GM12878 (cell line): ENCODE results near the gene SLC43A1. TPM values are rescaled to one million over a fixed set of nuclear protein-coding genes. Genes with fewer than 3 reads are reported as not detected.
A peak's percentile ranks its signal among the peaks of the same experiment; 100 is the strongest.

Source experiments
- ATAC-seq: fragments of 200-7000 bp; cut with Tn5 transposase; 3 replicates; pipeline ENCODE4 v1.9.1; 2020; ENCODE audit warnings: mild to moderate bottlenecking, moderate library complexity
- BruUV-seq: library from RNA; stranded (reverse); fragments of 400-500 nt; replicated peaks from 2 replicates; lab custom pipeline; 2021; lab: Mats Ljungman, UMichigan
- CTCF ChIA-PET: fragments of 300-600 bp; sonication (Branson Sonifier 250); formaldehyde crosslinking; extraction: SDS; loops from one replicate; lab custom pipeline; 2021; ENCODE audit warnings: inconsistent platforms; lab: Yijun Ruan, JAX
- POLR2A ChIA-PET: fragments of 350-600 bp; formaldehyde crosslinking; extraction: SDS; loops from one replicate; lab custom pipeline; 2021; ENCODE audit warnings: inconsistent platforms; lab: Charles Lee
- RAD21 ChIA-PET: fragments of 300-600 bp; sonication (Branson Sonifier 250); formaldehyde crosslinking; loops from one replicate; lab custom pipeline; 2023; ENCODE audit warnings: antibody characterized with exemption; ENCODE audit not compliant: unreplicated experiment; lab: Charles Lee
- SMC1A ChIA-PET: fragments of 300-600 bp; sonication (Branson Sonifier 250); formaldehyde crosslinking; loops from one replicate; lab custom pipeline; 2023; ENCODE audit not compliant: unreplicated experiment, uncharacterized antibody; lab: Charles Lee
- DNase-seq: peaks from one replicate; pipeline ENCODE4 v3.0.0-alpha.2; 2011; ENCODE audit warnings: low read depth, low spot score
- FAIRE-seq: peaks from 3 replicates; lab custom pipeline; 2011; peaks lifted over from hg19 to GRCh38; lab: Jason Lieb, UNC
- H2AFZ ChIP-seq: 2 replicates; pipeline ENCODE4 v1.6.0; 2011; ENCODE audit warnings: low read depth, low read length, control low read depth; ENCODE audit not compliant: control insufficient read depth
- H3K27ac ChIP-seq: 2 replicates; pipeline ENCODE4 v1.5.1; 2011; ENCODE audit warnings: control low read depth; ENCODE audit not compliant: control insufficient read depth, insufficient read depth
- H3K27me3 ChIP-seq, 2 experiments: replicated peaks in 1 of 2; 2 replicates each; pipeline versions ENCODE4 v1.6.0 to v1.6.1; 2011; ENCODE audit warnings: low read length in 1 of 2; ENCODE audit not compliant: control insufficient read depth in 2 of 2, insufficient read depth in 2 of 2
- H3K36me3 ChIP-seq, 2 experiments: 2 replicates each; pipeline ENCODE4 v1.5.1; 2011; ENCODE audit warnings: low read length in 1 of 2; ENCODE audit not compliant: control insufficient read depth in 2 of 2, insufficient read depth in 2 of 2
- H3K4me1 ChIP-seq: 2 replicates; pipeline ENCODE4 v1.6.1; 2011; ENCODE audit warnings: mild to moderate bottlenecking, low read length, moderate library complexity, mixed read lengths; ENCODE audit not compliant: control insufficient read depth, insufficient read depth
- H3K4me2 ChIP-seq: 2 replicates; pipeline ENCODE4 v1.6.0; 2011; ENCODE audit warnings: control low read depth; ENCODE audit not compliant: control insufficient read depth, insufficient read depth
- H3K4me3 ChIP-seq: fragments of 200-600 bp; sonication (generic); 2 replicates; pipeline ENCODE4 v1.5.1; 2016
- H3K79me2 ChIP-seq: 2 replicates; pipeline ENCODE4 v1.6.0; 2011; ENCODE audit warnings: low read length; ENCODE audit not compliant: control insufficient read depth, insufficient read depth
- H3K9ac ChIP-seq: 2 replicates; pipeline ENCODE4 v1.8.0; 2011; ENCODE audit warnings: low read length, control low read depth, mixed read lengths; ENCODE audit not compliant: control insufficient read depth, insufficient read depth
- H3K9me3 ChIP-seq: replicated peaks from 3 replicates; pipeline ENCODE4 v1.5.1; 2011; ENCODE audit warnings: mild to moderate bottlenecking, low read length; ENCODE audit not compliant: control insufficient read depth, insufficient read depth
- H4K20me1 ChIP-seq: 2 replicates; pipeline ENCODE4 v1.6.0; 2011; ENCODE audit not compliant: control insufficient read depth, insufficient read depth
- BHLHE40 ChIP-seq, 2 experiments: fragments of 450-650 bp in 1 of 2; IDR thresholded peaks; 2 replicates each; pipeline ENCODE4 v1.6.1; 2011 to 2017; ENCODE audit warnings: low read depth in 2 of 2, borderline replicate concordance in 1 of 2, improper control_type of control experiment in 1 of 2, low read length in 1 of 2, mild to moderate bottlenecking in 1 of 2
- GABPA ChIP-seq: IDR thresholded peaks from 2 replicates; pipeline ENCODE4 v1.6.1; 2014; ENCODE audit warnings: antibody characterized with exemption, low read depth, mild to moderate bottlenecking, inconsistent platforms
- IKZF1 ChIP-seq: fragments of 450-650 bp; conservative IDR thresholded peaks from 2 replicates; pipeline ENCODE4 v1.6.1; 2017; ENCODE audit warnings: antibody characterized with exemption, mild to moderate bottlenecking
- SREBF1 ChIP-seq: IDR thresholded peaks from 2 replicates; pipeline ENCODE4 v1.6.1; 2012; ENCODE audit warnings: mild to moderate bottlenecking, low read length
- ZNF217 ChIP-seq: fragments of 450-650 bp; IDR thresholded peaks from 2 replicates; pipeline ENCODE4 v1.6.1; 2017; ENCODE audit warnings: antibody characterized with exemption, mild to moderate bottlenecking
- WGBS: methylation state at CpG from one replicate; pipeline ENCODE4 v1.1.6; 2016; ENCODE audit warnings: low lambda C conversion rate; ENCODE audit not compliant: insufficient replicate concordance, insufficient coverage; ENCODE audit errors: missing lambda C conversion rate; 5-methylcytosine and 5-hydroxymethylcytosine counted together
- in situ Hi-C: fragments of 300-500 bp; cut with MboI; formaldehyde crosslinking; loops from 9 replicates; pipeline ENCODE4 v1.14.3; 2018; ENCODE audit warnings: mixed read lengths
- intact Hi-C: fragments of 100-400 bp; cut with micrococcal nuclease; formaldehyde crosslinking; loops from one replicate; pipeline ENCODE4 v1.14.2; 2022; ENCODE audit not compliant: unreplicated experiment
- polyA plus RNA-seq, 11 experiments: library from polyadenylated mRNA; depleted of rRNA in 4 of 11; unstranded in 6 of 11; stranded (reverse) in 5 of 11; fragments of >200 nt; fragmentation: Nextera tagmentation in 4 of 11; fragmentation: Illumina TruSeq in 1 of 11; extraction: Ambion mirVana in 4 of 11; extraction: Trizol in 1 of 11; gene quantifications; 1 replicate in 1 of 11; 2 replicates in 10 of 11; pipeline versions ENCODE4 v1.2.1 to v1.2.3, GENCODE V29; 2011 to 2016; ENCODE audit warnings: inconsistent platforms in 2 of 11, missing spikeins in 2 of 11, low read depth in 1 of 11
- total RNA-seq, 4 experiments: library from RNA; depleted of rRNA in 3 of 4; stranded (reverse); fragments of >200 nt in 3 of 4; fragmentation: Illumina TruSeq in 1 of 4; extraction: Trizol in 1 of 4; gene quantifications; 2 replicates each; pipeline versions ENCODE4 v1.2.1 to v1.2.3, GENCODE V29; 2013 to 2021
- TF ChIP-seq, protein P1 (sequence below), 3 experiments: IDR thresholded peaks in 2 of 3; conservative IDR thresholded peaks in 1 of 3; 2 replicates each; pipeline ENCODE4 v1.5.1; 2011; ENCODE audit warnings: low read depth in 3 of 3, low read length in 3 of 3, mild to moderate bottlenecking in 3 of 3, control low read depth in 2 of 3, moderate library complexity in 2 of 3, inconsistent platforms in 1 of 3, mixed read lengths in 1 of 3; ENCODE audit not compliant: control insufficient read depth in 2 of 3, insufficient read depth in 1 of 3; ENCODE audit errors: extremely low read depth in 1 of 3

SLC43A1 gene
- total and polyA plus RNA-seq, 10 of the 15 experiments (the other 5 are each of a cell fraction or from before 2014, with no cell fraction given) = 1.0 to 17.8 (median 12.6) TPM

GRCh38 chr11:57460022-57460757 is 55.3 kb downstream of the SLC43A1 start, which contains the start of gene RTN4RL2:
Gene RTN4RL2 (plus strand): TSS chr11:57460528. CDS start chr11:57460866, 338 bp downstream.
- peaks cover 20% of the 10 kb centered on the region for H3K4me1 ChIP-seq
- CTCF ChIA-PET = interaction anchor here (0.6 to 9.4 kb wide), 14 partner anchors 9 to 188 kb away, joined by 3 to 321 read pairs (median 4); partner anchors contain the start of gene SLC43A1
- ATAC-seq = peak; percentile 49
- BruUV-seq = no TSS peak
- H3K36me3 ChIP-seq = no peaks in the 10 kb centered on the region
- 1% methylated on average over 25 of the region's 66 CpGs for WGBS
- TF ChIP-seq GABPA = no peak
- peak; percentile 47; the same call in 1 of the 2 replicates for TF ChIP-seq ZNF217
- TF ChIP-seq, protein P1, sequence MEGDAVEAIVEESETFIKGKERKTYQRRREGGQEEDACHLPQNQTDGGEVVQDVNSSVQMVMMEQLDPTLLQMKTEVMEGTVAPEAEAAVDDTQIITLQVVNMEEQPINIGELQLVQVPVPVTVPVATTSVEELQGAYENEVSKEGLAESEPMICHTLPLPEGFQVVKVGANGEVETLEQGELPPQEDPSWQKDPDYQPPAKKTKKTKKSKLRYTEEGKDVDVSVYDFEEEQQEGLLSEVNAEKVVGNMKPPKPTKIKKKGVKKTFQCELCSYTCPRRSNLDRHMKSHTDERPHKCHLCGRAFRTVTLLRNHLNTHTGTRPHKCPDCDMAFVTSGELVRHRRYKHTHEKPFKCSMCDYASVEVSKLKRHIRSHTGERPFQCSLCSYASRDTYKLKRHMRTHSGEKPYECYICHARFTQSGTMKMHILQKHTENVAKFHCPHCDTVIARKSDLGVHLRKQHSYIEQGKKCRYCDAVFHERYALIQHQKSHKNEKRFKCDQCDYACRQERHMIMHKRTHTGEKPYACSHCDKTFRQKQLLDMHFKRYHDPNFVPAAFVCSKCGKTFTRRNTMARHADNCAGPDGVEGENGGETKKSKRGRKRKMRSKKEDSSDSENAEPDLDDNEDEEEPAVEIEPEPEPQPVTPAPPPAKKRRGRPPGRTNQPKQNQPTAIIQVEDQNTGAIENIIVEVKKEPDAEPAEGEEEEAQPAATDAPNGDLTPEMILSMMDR (IDR thresholded peaks at IDR 0.05 in 2 of 3, conservative IDR thresholded peaks at IDR 0.05 in 1 of 3; ENCODE audit: control insufficient read depth in 2 of 3, extremely low read depth in 1 of 3, insufficient read depth in 1 of 3, low read depth in 3 of 3, low read length in 3 of 3) = peak; percentile 26 to 38 (median 36); a peak in 4 of 6 replicates
- TF ChIP-seq IKZF1 = peak; percentile 93
- no peak for TF ChIP-seq SREBF1
- TF ChIP-seq BHLHE40 (IDR thresholded peaks at IDR 0.05; ENCODE audit: borderline replicate concordance in 1 of 2, low read depth in 2 of 2, low read length in 1 of 2) = peak in 1 of 2 experiments; percentile 13; a peak in 1 of 4 replicates
- TF ChIP-seq, all 136 proteins: peak for 4
- DNase-seq = no peak
- no peak for FAIRE-seq
- in situ Hi-C loops = no loop called here
- Histone ChIP-seq H3K27ac (no peak within 1 kb of the TSS), H3K79me2 (no peaks in the 10 kb centered on the region), H3K4me3 (peak within 1 kb of the TSS; percentile 5; the same call in 1 of the 2 replicates), H3K9me3 (no peaks in the 10 kb centered on the region), H3K4me2 (peak within 1 kb of the TSS; percentile 92), H4K20me1 (0 out of 2 replicates have a peak, but pooled peaks cover 2% of the 10 kb centered on the region), H2AFZ (peak within 1 kb of the TSS; percentile 41; the same call in 1 of the 2 replicates), H3K9ac (no peak within 1 kb of the TSS), H3K27me3 (peaks cover 5 to 10% of the 10 kb centered on the region in 2 experiments)
- ChIA-PET SMC1A (interaction anchor here (1.2 to 5.1 kb wide), 4 partner anchors 12 to 114 kb away, joined by 3 to 95 read pairs (median 4); no protein-coding TSS in a partner anchor), RAD21 (interaction anchor here (0.8 to 2.8 kb wide), 5 partner anchors 14 to 114 kb away, joined by 3 to 11 read pairs (median 7); no protein-coding TSS in a partner anchor), POLR2A (interaction anchor here (1.0 kb wide), 1 partner anchor 33 kb away, joined by 3 read pairs; no protein-coding TSS in a partner anchor)
- intact Hi-C loops = no loop called here
